AG09309 (cell line): ENCODE data around the gene GCHFR.

Experiments used
- DNase-seq: peaks from one replicate; pipeline ENCODE4 v3.0.0-alpha.2; 2010; ENCODE audit warnings: low read depth
- H3K4me3 ChIP-seq: 2 replicates; pipeline ENCODE4 v1.5.1; 2011; ENCODE audit warnings: mild to moderate bottlenecking, low read depth, low read length, moderate library complexity; ENCODE audit not compliant: control insufficient read depth
- CTCF ChIP-seq: IDR thresholded peaks from 2 replicates; pipeline ENCODE4 v1.5.1; 2011; ENCODE audit warnings: mild to moderate bottlenecking, low read depth, low read length, inconsistent platforms; ENCODE audit not compliant: insufficient read depth, control insufficient read depth; ENCODE audit errors: missing control alignments

GCHFR gene

GRCh38 chr15:40763801-40764628 is at the start of gene GCHFR:
Gene GCHFR (plus strand): TSS chr15:40764068. CDS start chr15:40764181, 113 bp downstream.
- TF ChIP-seq CTCF: peak; percentile 29
- H3K4me3 ChIP-seq: peak within 1 kb of the TSS; percentile 43
- no peak for DNase-seq

GRCh38 chr15:40714144-40714543 is 49.7 kb upstream of the GCHFR start:
- no peak for TF ChIP-seq CTCF
- no peak for DNase-seq
- H3K4me3 ChIP-seq: no peak overlapping the region

GRCh38 chr15:40716165-40716564 is 47.7 kb upstream of the GCHFR start:
- no peak for DNase-seq
- H3K4me3 ChIP-seq: no peak overlapping the region
- no peak for TF ChIP-seq CTCF

GRCh38 chr15:40721701-40722100 is 42.2 kb upstream of the GCHFR start:
- no peak for TF ChIP-seq CTCF
- no peak overlapping the region for H3K4me3 ChIP-seq
- DNase-seq: no peak

GRCh38 chr15:40722354-40722753 is 41.5 kb upstream of the GCHFR start:
- no peak for DNase-seq
- no peak for TF ChIP-seq CTCF
- H3K4me3 ChIP-seq: no peak overlapping the region

GRCh38 chr15:40722934-40723333 is 40.9 kb upstream of the GCHFR start:
- no peak overlapping the region for H3K4me3 ChIP-seq
- no peak for DNase-seq
- no peak for TF ChIP-seq CTCF
